BE2C (cell line): ENCODE results near the gene APOM.

Experiments used
- DNase-seq: peaks from one replicate; pipeline ENCODE4 v3.0.0-alpha.2; 2020
- H3K27me3 ChIP-seq: fragments of 250-450 bp; sonication (Bioruptor Pico); 2 replicates; pipeline ENCODE4 v1.5.1; 2020; ENCODE audit warnings: mild to moderate bottlenecking
- H3K36me3 ChIP-seq: fragments of 250-450 bp; sonication (Bioruptor Pico); 2 replicates; pipeline ENCODE4 v1.5.1; 2020; ENCODE audit warnings: mild to moderate bottlenecking
- H3K4me1 ChIP-seq: fragments of 250-450 bp; sonication (Bioruptor Pico); 2 replicates; pipeline ENCODE4 v1.5.1; 2020
- H3K4me3 ChIP-seq: 2 replicates; pipeline ENCODE4 v1.5.1; 2011; ENCODE audit warnings: low read depth, low read length
- H3K9me3 ChIP-seq: fragments of 250-450 bp; sonication (Bioruptor Pico); 2 replicates; pipeline ENCODE4 v1.5.1; 2020
- TF ChIP-seq, protein P1 (sequence below): IDR thresholded peaks from 2 replicates; pipeline ENCODE4 v1.5.1; 2012; ENCODE audit warnings: mild to moderate bottlenecking, low read depth, low read length

The APOM gene

DNA sequence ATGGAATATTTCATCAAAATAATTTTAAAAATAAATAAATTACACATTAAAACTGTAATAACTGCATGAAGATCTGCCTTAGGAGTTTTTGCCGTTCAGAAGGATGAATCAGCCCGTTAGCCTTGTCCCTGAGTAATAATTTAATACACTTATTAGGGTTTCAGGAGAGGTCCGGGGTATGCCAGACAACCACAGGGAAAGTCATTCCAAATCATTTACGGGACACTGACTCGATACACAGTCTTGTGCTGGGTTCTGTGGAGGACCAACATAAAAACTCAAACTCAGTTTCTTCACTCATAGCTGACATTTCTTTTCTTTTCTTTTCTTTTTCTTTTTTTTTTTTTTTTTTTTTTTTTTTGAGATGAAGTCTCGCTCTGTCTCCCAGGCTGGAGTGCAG, 50.2 kb downstream of the APOM start:
- DNase-seq, result no peak
- Histone ChIP-seq H3K4me3 (no peak overlapping the region), H3K9me3 (no peaks in the 10 kb centered on the region), H3K36me3 (no peaks in the 10 kb centered on the region), H3K4me1 (no peaks in the 10 kb centered on the region), H3K27me3 (no peaks in the 10 kb centered on the region)
- TF ChIP-seq, protein P1, sequence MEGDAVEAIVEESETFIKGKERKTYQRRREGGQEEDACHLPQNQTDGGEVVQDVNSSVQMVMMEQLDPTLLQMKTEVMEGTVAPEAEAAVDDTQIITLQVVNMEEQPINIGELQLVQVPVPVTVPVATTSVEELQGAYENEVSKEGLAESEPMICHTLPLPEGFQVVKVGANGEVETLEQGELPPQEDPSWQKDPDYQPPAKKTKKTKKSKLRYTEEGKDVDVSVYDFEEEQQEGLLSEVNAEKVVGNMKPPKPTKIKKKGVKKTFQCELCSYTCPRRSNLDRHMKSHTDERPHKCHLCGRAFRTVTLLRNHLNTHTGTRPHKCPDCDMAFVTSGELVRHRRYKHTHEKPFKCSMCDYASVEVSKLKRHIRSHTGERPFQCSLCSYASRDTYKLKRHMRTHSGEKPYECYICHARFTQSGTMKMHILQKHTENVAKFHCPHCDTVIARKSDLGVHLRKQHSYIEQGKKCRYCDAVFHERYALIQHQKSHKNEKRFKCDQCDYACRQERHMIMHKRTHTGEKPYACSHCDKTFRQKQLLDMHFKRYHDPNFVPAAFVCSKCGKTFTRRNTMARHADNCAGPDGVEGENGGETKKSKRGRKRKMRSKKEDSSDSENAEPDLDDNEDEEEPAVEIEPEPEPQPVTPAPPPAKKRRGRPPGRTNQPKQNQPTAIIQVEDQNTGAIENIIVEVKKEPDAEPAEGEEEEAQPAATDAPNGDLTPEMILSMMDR, result no peak

DNA sequence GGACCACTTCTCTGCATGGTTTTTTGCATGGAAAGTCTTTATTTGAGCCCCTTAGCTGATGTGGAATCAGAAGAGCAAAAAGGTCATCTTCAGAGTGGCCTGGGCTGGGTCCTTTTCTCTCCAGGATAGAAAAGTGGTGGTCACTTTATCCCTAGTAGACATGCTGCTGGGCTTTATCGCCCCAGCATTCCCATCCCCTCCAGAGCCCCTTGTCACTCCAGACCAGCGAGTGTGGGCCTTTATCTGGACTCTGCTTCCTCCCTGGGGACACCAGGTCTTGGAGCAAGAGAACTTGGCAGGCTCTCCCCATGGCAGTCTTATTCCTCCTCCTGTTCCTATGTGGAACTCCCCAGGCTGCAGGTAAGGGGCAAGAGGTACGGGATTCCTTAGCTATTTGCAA, 50.9 kb downstream of the APOM start, which contains the start of gene LY6G6F:
Gene LY6G6F (plus strand): TSS at position 268 of the 400 bp plus-strand sequence. CDS start 41 bp downstream, at position 309.
- DNase-seq, result peak; percentile 62
- H3K36me3 ChIP-seq, result no peaks in the 10 kb centered on the region
- TF ChIP-seq, protein P1, result no peak
- no peak within 1 kb of the TSS for H3K4me3 ChIP-seq
- no peaks in the 10 kb centered on the region for H3K27me3 ChIP-seq
- no peaks in the 10 kb centered on the region for H3K4me1 ChIP-seq
- no peaks in the 10 kb centered on the region for H3K9me3 ChIP-seq

DNA sequence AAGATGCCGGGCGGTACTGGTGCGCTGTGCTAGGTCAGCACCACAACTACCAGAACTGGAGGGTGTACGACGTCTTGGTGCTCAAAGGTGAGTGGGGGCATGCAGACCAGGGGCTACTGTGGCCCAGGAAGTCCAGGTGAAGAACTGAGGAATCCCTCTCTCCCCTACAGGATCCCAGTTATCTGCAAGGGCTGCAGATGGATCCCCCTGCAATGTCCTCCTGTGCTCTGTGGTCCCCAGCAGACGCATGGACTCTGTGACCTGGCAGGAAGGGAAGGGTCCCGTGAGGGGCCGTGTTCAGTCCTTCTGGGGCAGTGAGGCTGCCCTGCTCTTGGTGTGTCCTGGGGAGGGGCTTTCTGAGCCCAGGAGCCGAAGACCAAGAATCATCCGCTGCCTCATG, 52.0 kb downstream of the APOM start:
- H3K27me3 ChIP-seq, result no peaks in the 10 kb centered on the region
- TF ChIP-seq, protein P1, result no peak
- no peaks in the 10 kb centered on the region for H3K36me3 ChIP-seq
- DNase-seq, result no peak
- H3K4me3 ChIP-seq, result no peak overlapping the region
- H3K4me1 ChIP-seq, result no peaks in the 10 kb centered on the region
- no peaks in the 10 kb centered on the region for H3K9me3 ChIP-seq
